ENCODE data around the gene ISG20L2.

ISG20L2 gene

DNA sequence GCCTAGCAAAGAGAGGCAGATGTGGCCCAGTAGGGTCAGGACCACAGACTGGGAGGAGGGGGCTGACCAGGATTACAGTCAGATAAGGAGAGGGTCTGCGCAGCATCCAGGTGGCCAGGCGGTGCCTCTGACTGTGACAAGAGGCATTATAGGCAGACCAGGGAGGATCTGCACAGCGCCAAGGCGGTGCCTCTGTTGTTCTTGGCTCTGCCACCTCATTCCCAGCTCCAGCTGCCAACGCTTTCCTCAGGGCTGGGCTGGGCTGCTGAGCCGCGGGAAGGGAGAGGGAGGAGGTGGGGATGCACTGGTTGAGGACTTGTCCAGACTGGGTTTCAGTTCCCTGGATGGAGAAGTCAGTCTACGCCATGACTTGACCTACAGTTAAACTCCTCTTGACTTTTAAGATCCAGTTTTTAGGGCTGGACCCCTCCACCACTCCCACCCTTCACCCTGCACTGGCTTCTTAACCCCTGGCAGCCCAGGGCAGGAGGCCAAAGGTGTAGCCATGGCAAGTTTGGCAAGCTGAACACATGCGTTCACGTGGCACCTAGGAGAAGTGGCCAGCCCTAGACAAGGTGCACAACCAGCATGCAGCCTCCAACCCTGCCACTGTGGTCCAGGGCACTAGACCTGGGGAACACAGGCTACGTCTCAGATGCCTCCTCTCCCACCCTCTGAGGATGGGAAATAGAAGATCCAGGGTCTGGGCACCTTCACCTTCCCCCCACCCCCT lies 18.6 kb downstream of the ISG20L2 start:
- no peaks in the 10 kb centered on the region for H3K36me3 ChIP-seq (ENCODE audit: insufficient read depth, low read length)
- H3K9me3 ChIP-seq (replicated peaks; ENCODE audit: low read length) = no peaks in the 10 kb centered on the region
- peaks cover 40% of the 10 kb centered on the region for H3K4me1 ChIP-seq (ENCODE audit: control insufficient read depth, insufficient read depth, low read length)
- peaks cover 14% of the 10 kb centered on the region for H3K27me3 ChIP-seq (ENCODE audit: control insufficient read depth, insufficient read depth, low read length)
- H3K9ac ChIP-seq (ENCODE audit: low read depth, low read length) = no peak overlapping the region
- H3K4me2 ChIP-seq (ENCODE audit: low read length) = peak overlapping the region; percentile 24
- no peak overlapping the region for H3K4me3 ChIP-seq (ENCODE audit: low read length)

DNA sequence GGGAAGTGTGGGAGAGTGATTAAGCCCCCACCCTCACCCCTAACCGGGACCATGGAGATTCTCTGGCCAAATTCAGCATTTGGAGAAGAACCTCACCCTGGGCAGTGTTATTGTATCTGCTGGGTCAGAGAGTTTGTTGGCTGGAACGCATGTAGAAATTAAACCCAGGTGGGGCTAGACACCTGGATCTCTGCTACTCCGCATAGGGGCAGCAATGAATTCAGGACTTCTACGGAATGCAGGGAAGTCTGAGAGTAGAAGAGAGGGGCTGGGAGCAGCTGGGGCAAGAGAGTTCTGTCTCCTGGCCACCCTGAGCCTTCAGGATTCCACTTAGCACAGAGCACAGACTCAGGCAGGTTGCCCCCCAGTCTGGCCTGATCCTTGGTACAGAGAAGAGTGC lies 19.5 kb downstream of the ISG20L2 start:
- Histone ChIP-seq H3K9me3 (replicated peaks; ENCODE audit: low read length) (no peaks in the 10 kb centered on the region), H3K36me3 (ENCODE audit: insufficient read depth, low read length) (no peaks in the 10 kb centered on the region), H3K4me2 (ENCODE audit: low read length) (no peak overlapping the region), H3K4me3 (ENCODE audit: low read length) (no peak overlapping the region), H3K9ac (ENCODE audit: low read depth, low read length) (no peak overlapping the region), H3K4me1 (ENCODE audit: control insufficient read depth, insufficient read depth, low read length) (peaks cover 47% of the 10 kb centered on the region), H3K27me3 (ENCODE audit: control insufficient read depth, insufficient read depth, low read length) (peaks cover 23% of the 10 kb centered on the region)

DNA sequence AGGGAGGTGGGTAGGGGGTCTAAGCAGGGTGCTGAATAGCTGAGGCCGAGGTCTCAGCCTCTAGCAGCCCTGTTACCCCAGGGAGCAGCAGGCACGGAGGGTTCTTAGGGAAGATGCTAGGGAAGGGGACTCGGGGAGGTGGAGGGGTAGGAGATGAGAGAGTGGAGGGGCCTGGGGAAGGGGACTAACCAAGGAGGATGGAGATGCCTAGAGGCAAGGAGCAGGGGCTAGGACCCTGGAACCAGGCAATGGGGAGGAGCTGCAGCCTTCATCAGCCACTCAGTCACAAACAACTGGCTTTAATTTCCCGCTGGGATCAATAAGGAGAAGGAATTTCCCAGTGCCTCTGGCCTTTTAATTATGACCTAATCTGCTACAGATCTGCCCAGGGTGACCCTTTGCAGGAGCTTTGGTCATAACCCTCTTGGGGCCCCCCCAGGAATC lies 20.3 kb downstream of the ISG20L2 start:
- Histone ChIP-seq H3K9ac (ENCODE audit: low read depth, low read length) (no peak overlapping the region), H3K4me1 (ENCODE audit: control insufficient read depth, insufficient read depth, low read length) (peaks cover 47% of the 10 kb centered on the region), H3K9me3 (replicated peaks; ENCODE audit: low read length) (no peaks in the 10 kb centered on the region), H3K27me3 (ENCODE audit: control insufficient read depth, insufficient read depth, low read length) (peaks cover 31% of the 10 kb centered on the region), H3K4me3 (ENCODE audit: low read length) (no peak overlapping the region), H3K4me2 (ENCODE audit: low read length) (no peak overlapping the region), H3K36me3 (ENCODE audit: insufficient read depth, low read length) (no peaks in the 10 kb centered on the region)

DNA sequence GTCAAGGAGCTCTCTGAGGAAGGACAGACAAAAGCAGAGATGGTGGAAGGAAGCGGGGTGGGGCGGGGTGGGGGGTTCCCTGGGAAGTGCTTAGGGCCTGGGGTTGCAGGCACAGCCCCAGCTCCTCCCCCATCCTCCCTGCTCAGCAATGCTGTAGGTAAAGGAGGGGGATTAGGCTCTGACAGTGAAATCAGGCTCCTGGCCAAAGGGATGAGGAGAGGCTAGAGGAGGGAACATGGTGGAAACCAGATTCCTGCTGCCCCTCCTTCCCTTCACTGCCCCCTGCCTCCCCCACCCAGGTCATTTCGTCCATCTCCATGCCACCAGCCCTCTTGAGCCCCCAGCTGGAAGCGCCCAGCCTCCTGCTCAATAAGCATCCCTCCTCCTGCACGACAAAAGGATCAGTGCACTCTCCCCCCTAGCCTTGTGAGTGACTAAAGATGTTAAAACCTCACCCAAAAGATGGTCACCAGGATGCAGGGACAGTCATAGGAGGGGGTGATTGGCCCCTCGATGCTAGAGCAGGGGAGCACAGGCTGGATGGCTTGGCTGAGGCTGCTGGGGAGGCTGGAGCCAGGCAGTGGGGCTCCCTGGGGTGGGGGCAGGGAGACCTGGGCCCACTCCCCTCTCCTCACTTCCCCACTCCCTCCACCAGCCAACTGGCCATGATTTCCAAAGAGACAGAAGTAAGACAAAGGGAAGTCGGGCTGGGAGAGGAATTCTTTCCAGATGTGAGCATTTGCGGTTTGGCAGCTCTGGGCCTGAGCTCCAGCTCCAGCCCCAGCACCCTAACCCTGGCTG lies 20.9 kb downstream of the ISG20L2 start:
- no peak overlapping the region for H3K4me2 ChIP-seq (ENCODE audit: low read length)
- H3K9ac ChIP-seq (ENCODE audit: low read depth, low read length) = no peak overlapping the region
- peaks cover 47% of the 10 kb centered on the region for H3K4me1 ChIP-seq (ENCODE audit: control insufficient read depth, insufficient read depth, low read length)
- H3K4me3 ChIP-seq (ENCODE audit: low read length) = no peak overlapping the region
- H3K27me3 ChIP-seq (ENCODE audit: control insufficient read depth, insufficient read depth, low read length) = peaks cover 34% of the 10 kb centered on the region
- no peaks in the 10 kb centered on the region for H3K36me3 ChIP-seq (ENCODE audit: insufficient read depth, low read length)
- no peaks in the 10 kb centered on the region for H3K9me3 ChIP-seq (replicated peaks; ENCODE audit: low read length)

DNA sequence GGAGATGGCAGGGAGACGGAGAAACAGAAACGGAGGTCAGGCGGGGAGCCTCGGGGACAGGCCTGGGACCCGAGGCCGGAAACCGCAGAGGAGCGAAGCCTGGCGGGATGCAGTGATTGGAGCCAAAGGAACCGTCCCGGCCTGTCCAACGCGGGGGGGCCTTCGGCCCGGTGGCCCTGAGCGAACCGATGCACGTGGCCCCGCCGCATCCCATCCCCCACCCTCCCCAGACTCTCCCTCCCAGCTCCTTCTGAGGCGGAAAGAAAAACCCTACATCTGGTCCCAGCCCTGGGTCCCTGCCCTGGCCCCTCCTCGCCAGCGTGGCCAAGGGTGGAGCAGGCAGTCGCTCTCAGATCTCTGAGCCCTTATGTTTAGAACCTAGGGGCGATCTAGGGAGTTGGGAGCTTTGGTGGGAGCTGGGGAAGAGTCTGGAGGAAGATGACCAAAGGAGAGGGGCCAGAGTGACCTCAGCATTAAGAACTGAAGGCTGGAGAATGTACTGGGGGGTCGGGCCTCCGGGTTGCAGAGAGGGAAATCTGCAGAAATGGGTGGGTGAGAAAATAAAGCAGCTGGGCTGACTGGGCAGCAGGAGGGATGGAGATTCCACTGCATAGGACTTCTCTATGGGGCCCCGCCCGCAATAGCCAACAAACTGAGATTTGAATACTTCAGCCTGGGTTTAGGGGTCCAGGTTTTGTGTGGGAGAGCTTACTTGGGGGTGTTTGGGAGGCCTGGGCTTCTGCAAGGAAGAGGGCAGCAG lies 21.7 kb downstream of the ISG20L2 start:
- Histone ChIP-seq H3K4me3 (ENCODE audit: low read length) (peak overlapping the region; percentile 66), H3K4me2 (ENCODE audit: low read length) (peak overlapping the region; percentile 91), H3K27me3 (ENCODE audit: control insufficient read depth, insufficient read depth, low read length) (peaks cover 35% of the 10 kb centered on the region), H3K36me3 (ENCODE audit: insufficient read depth, low read length) (no peaks in the 10 kb centered on the region), H3K9me3 (replicated peaks; ENCODE audit: low read length) (no peaks in the 10 kb centered on the region), H3K9ac (ENCODE audit: low read depth, low read length) (peak overlapping the region; percentile 33), H3K4me1 (ENCODE audit: control insufficient read depth, insufficient read depth, low read length) (peaks cover 47% of the 10 kb centered on the region)

DNA sequence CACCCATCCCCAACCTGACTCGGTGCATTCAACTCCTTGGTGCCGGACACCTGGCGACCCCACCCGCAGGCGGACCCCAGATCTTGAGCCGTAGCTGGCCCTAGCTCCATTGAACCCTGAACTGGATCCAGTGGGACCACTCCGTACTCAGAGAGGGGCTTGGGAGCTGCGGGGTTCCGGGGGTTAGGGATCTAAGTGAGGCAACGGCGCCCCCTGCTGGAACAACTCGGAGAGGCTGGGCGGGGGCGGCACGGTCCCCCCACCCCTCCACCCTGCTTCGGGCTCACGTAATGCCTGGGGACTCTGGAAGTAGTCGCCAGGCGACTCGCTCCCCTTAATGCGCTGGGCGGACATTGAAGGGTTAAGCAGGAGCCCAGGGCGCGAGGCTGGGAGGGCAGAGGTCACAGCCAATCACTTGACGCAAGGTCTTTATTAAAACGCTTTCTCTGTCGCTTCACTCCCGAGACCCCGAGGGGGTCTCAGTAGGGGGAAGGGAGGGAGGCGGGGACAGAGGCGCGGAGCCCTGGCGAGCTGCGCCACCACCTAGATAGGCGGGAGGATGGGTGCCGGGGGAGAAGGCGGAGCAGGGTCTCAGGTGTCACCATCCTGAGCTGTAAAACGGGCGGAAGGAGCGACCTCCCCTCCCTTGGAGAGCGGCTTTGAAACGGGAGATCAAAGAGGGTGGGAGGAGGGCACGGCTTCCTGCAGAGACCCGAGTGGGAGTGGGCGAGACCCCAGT lies 22.5 kb downstream of the ISG20L2 start:
- H3K9me3 ChIP-seq (replicated peaks; ENCODE audit: low read length) = no peaks in the 10 kb centered on the region
- H3K4me2 ChIP-seq (ENCODE audit: low read length) = peak overlapping the region; percentile 91
- peak overlapping the region; percentile 33 for H3K9ac ChIP-seq (ENCODE audit: low read depth, low read length)
- H3K4me1 ChIP-seq (ENCODE audit: control insufficient read depth, insufficient read depth, low read length) = peaks cover 47% of the 10 kb centered on the region
- no peaks in the 10 kb centered on the region for H3K36me3 ChIP-seq (ENCODE audit: insufficient read depth, low read length)
- H3K4me3 ChIP-seq (ENCODE audit: low read length) = peak overlapping the region; percentile 66
- H3K27me3 ChIP-seq (ENCODE audit: control insufficient read depth, insufficient read depth, low read length) = peaks cover 42% of the 10 kb centered on the region

DNA sequence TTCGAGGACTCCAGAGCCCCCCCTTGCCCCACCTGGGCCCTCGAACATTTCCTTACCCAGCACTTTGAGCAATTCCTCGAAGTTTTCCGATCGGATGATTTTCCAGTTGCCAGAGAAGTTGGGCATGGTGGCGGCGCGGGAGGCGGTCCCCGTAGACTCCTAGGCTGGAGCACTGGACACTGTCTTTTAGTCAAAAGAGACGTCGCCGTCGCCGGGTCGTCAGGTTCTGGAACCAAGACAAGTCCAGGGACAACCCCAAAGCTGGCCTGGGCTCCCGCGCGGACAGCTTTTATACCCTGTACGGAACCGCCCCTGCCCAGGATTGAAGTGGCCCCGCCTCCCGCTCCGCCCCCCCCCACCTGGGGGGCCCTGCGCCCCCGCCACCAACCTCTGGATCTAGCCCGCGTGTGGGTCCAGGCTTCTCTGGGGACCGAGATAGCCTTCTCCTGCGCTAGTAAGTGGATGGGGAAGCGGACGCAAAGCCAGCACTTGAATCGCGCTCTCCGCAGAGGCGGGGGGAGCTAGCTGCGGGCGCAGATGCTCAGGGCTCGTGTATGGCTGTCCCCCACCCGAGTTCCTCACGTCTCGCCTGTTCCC lies 23.1 kb downstream of the ISG20L2 start, which contains the start of gene CRABP2:
Gene CRABP2 (minus strand): TSS at position 263 of the 597 bp plus-strand sequence. CDS start 137 bp downstream, at position 126.
- H3K4me3 ChIP-seq (ENCODE audit: low read length) = peak within 1 kb of the TSS; percentile 66
- no peaks in the 10 kb centered on the region for H3K36me3 ChIP-seq (ENCODE audit: insufficient read depth, low read length)
- H3K9ac ChIP-seq (ENCODE audit: low read depth, low read length) = peak within 1 kb of the TSS; percentile 49
- peak within 1 kb of the TSS; percentile 91 for H3K4me2 ChIP-seq (ENCODE audit: low read length)
- H3K4me1 ChIP-seq (ENCODE audit: control insufficient read depth, insufficient read depth, low read length) = peaks cover 43% of the 10 kb centered on the region
- H3K9me3 ChIP-seq (replicated peaks; ENCODE audit: low read length) = no peaks in the 10 kb centered on the region
- peaks cover 46% of the 10 kb centered on the region for H3K27me3 ChIP-seq (ENCODE audit: control insufficient read depth, insufficient read depth, low read length)

DNA sequence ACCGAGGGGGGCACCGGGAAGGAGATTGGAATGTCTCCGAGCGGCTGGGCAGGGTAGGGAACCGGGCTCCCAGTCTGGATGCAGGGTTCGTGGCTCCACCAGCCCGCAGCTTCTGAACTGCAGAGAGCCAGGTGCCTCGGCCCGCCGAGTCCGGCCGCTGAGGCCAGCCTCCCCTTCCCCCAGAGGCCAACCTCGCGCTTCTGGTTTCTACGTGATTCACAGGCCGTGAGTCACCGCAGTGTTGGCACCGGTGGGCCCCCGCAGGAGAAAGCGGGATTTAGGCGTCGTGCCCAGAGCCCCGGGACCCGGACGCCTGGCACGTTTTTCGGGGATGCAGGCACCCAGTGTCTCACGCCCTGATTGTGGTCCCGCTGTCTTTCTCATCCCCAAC lies 23.6 kb downstream of the ISG20L2 start:
- Histone ChIP-seq H3K9me3 (replicated peaks; ENCODE audit: low read length) (no peaks in the 10 kb centered on the region), H3K27me3 (ENCODE audit: control insufficient read depth, insufficient read depth, low read length) (peaks cover 47% of the 10 kb centered on the region), H3K4me3 (ENCODE audit: low read length) (peak overlapping the region; percentile 64), H3K4me1 (ENCODE audit: control insufficient read depth, insufficient read depth, low read length) (peaks cover 39% of the 10 kb centered on the region), H3K9ac (ENCODE audit: low read depth, low read length) (peak overlapping the region; percentile 49), H3K4me2 (ENCODE audit: low read length) (peak overlapping the region; percentile 91), H3K36me3 (ENCODE audit: insufficient read depth, low read length) (no peaks in the 10 kb centered on the region)

DNA sequence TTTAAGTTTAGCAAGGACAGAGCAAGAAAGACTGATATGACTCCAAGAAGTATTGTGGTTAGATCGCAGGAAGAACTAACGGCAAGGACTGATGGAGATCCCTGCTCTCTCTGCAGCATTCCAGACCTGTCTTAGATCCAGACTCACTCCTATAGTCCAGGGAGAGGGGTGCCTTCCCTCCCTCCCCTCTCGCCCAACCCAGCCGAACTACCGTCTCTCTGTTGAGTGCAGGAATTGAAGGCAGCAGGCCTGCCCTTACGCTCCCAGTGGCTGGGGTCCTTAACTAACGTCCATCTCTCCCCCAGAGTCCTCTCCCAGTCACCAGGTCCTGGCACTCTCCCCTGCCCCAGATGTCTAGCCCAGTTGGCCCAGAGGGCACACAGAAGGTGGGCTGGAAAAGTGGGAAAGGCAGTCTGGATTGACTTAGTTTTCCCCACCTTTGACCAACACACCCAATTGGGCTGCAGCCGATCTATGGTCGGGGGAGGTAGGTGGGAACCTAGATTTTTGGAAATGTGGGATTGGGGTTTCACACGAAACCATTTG lies 24.3 kb downstream of the ISG20L2 start:
- H3K4me2 ChIP-seq (ENCODE audit: low read length) = peak overlapping the region; percentile 91
- H3K4me1 ChIP-seq (ENCODE audit: control insufficient read depth, insufficient read depth, low read length) = peaks cover 32% of the 10 kb centered on the region
- no peak overlapping the region for H3K4me3 ChIP-seq (ENCODE audit: low read length)
- H3K9me3 ChIP-seq (replicated peaks; ENCODE audit: low read length) = no peaks in the 10 kb centered on the region
- H3K36me3 ChIP-seq (ENCODE audit: insufficient read depth, low read length) = no peaks in the 10 kb centered on the region
- H3K27me3 ChIP-seq (ENCODE audit: control insufficient read depth, insufficient read depth, low read length) = peaks cover 47% of the 10 kb centered on the region
- no peak overlapping the region for H3K9ac ChIP-seq (ENCODE audit: low read depth, low read length)

DNA sequence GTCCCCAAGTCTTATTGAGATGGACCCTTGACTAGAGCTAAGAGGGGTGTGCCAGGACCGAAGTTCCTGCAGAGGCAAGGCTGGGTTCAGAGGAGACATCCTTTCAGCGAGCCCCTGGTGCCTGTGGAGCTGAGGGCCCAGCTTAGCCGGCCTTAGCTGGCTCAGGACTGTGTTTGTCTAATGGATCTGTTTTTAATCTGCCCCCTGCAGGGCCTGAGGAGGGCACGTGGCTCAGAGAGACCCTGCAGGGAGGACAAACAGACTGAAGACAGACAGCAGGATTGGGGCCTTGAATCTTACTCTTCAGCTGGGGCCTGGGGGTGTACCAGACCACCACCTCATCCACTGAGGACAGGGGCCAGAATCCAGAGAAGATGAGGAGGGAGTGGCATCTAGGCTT lies 24.8 kb downstream of the ISG20L2 start:
- Histone ChIP-seq H3K27me3 (ENCODE audit: control insufficient read depth, insufficient read depth, low read length) (peaks cover 47% of the 10 kb centered on the region), H3K4me1 (ENCODE audit: control insufficient read depth, insufficient read depth, low read length) (peaks cover 30% of the 10 kb centered on the region), H3K9me3 (replicated peaks; ENCODE audit: low read length) (no peaks in the 10 kb centered on the region), H3K36me3 (ENCODE audit: insufficient read depth, low read length) (no peaks in the 10 kb centered on the region), H3K4me2 (ENCODE audit: low read length) (no peak overlapping the region), H3K4me3 (ENCODE audit: low read length) (no peak overlapping the region), H3K9ac (ENCODE audit: low read depth, low read length) (no peak overlapping the region)

Data from skeletal muscle satellite cell (primary cell).